ENCODE data around the gene PSD. TPM values are rescaled to one million over a fixed set of nuclear protein-coding genes. Genes with fewer than 3 reads are reported as not detected.
A peak's percentile ranks its signal among the peaks of the same experiment; 100 is the strongest.

The PSD gene
- total RNA-seq, 1 experiment from 2014 or later = not detected

- no peak for DNase-seq (ENCODE audit: low read depth)
Measured at GRCh38 chr10:102393411-102394078, 25.0 kb downstream of the PSD start.

- no peak for DNase-seq (ENCODE audit: low read depth)
Measured at GRCh38 chr10:102392306-102392705, 26.3 kb downstream of the PSD start.

GRCh38 chr10:102389894-102390293 is 28.7 kb downstream of the PSD start:
- DNase-seq (ENCODE audit: low read depth) = no peak

- no peak for DNase-seq (ENCODE audit: low read depth)
Measured at GRCh38 chr10:102384606-102385429, 33.8 kb downstream of the PSD start.

- no peak for DNase-seq (ENCODE audit: low read depth)
Measured at GRCh38 chr10:102384053-102384452, 34.5 kb downstream of the PSD start.

- no peak for DNase-seq (ENCODE audit: low read depth)
Measured at GRCh38 chr10:102382871-102383270, 35.7 kb downstream of the PSD start.

- DNase-seq (ENCODE audit: low read depth) = no peak
Measured at GRCh38 chr10:102381983-102382382, 36.6 kb downstream of the PSD start.

GRCh38 chr10:102379383-102379782 is 39.2 kb downstream of the PSD start:
- no peak for DNase-seq (ENCODE audit: low read depth)

GRCh38 chr10:102376901-102377300 is 41.7 kb downstream of the PSD start:
- DNase-seq (ENCODE audit: low read depth) = no peak

GRCh38 chr10:102375867-102376266 is 42.7 kb downstream of the PSD start:
- DNase-seq (ENCODE audit: low read depth) = no peak

- no peak for DNase-seq (ENCODE audit: low read depth)
Measured at GRCh38 chr10:102375250-102375649, 43.3 kb downstream of the PSD start.

- no peak for DNase-seq (ENCODE audit: low read depth)
Measured at GRCh38 chr10:102371295-102371694, 47.3 kb downstream of the PSD start.

- no peak for DNase-seq (ENCODE audit: low read depth)
Measured at GRCh38 chr10:102368077-102368476, 50.5 kb downstream of the PSD start.

GRCh38 chr10:102367441-102367840 is 51.1 kb downstream of the PSD start:
- DNase-seq (ENCODE audit: low read depth) = no peak

GRCh38 chr10:102358712-102359382 is 59.7 kb downstream of the PSD start:
- no peak for DNase-seq (ENCODE audit: low read depth)

GRCh38 chr10:102354451-102354850 is 64.1 kb downstream of the PSD start:
- no peak for DNase-seq (ENCODE audit: low read depth)

Small RNA genes within 50 kb of the gene (small RNA-seq; reads per million reads assigned to genes)
- 7.7 reads per million, percentile 90 among the genes with 10 or more reads in this experiment for gene MIR146B

Other genes starting within 250 kb of the PSD start
- not detected in 2 replicates for gene ELOVL3, start 192.5 kb downstream of the PSD start, total RNA-seq (2014; rRNA removed; shearing (Covaris generic))
- gene PITX3, start 177.3 kb downstream of the PSD start, total RNA-seq (2014; rRNA removed; shearing (Covaris generic)) = not detected in 2 replicates
- 20.8 and 27.6 TPM in 2 replicates for gene GBF1, start 173.3 kb downstream of the PSD start, total RNA-seq (2014; rRNA removed; shearing (Covaris generic))
- gene NFKB2, start 23.1 kb downstream of the PSD start, total RNA-seq (2014; rRNA removed; shearing (Covaris generic)) = 17.3 and 18.5 TPM in 2 replicates
- 11.8 and 17.6 TPM in 2 replicates for gene FBXL15, start 2.1 kb upstream of the PSD start, total RNA-seq (2014; rRNA removed; shearing (Covaris generic))
- gene CUEDC2, start 13.8 kb upstream of the PSD start, total RNA-seq (2014; rRNA removed; shearing (Covaris generic)) = 38.1 and 44.2 TPM in 2 replicates
- gene C10orf95, start 32.8 kb upstream of the PSD start, total RNA-seq (2014; rRNA removed; shearing (Covaris generic)) = 0.37 TPM in 1 of 2 replicates, not detected in the other
- gene ACTR1A, start 83.9 kb upstream of the PSD start, total RNA-seq (2014; rRNA removed; shearing (Covaris generic)) = 111 and 124 TPM in 2 replicates
- 6.5 and 9.7 TPM in 2 replicates for gene SUFU, start 85.2 kb upstream of the PSD start, total RNA-seq (2014; rRNA removed; shearing (Covaris generic))
- 104 and 117 TPM in 2 replicates for gene TRIM8, start 225.7 kb upstream of the PSD start, total RNA-seq (2014; rRNA removed; shearing (Covaris generic))